ENCODE measurements around the gene CCDC38. TPM values are rescaled to one million over a fixed set of nuclear protein-coding genes. Genes with fewer than 3 reads are reported as not detected.

The CCDC38 gene
- total and polyA plus RNA-seq, 2 experiments from 2014 or later = not detected

GRCh38 chr12:95962222-95962621 lies 19.8 kb upstream of the CCDC38 start:
- H2AFZ ChIP-seq = no peak overlapping the region
- no peak overlapping the region for H3K27ac ChIP-seq
- TF ChIP-seq CTCF (IDR thresholded peaks at IDR 0.05; ENCODE audit: poor library complexity) (no peak), EZH2 (IDR thresholded peaks at IDR 0.05; ENCODE audit: borderline replicate concordance) (no peak), EZH2phosphoT487 (IDR thresholded peaks at IDR 0.05; ENCODE audit: low read depth, severe bottlenecking, unreplicated experiment) (no peak)
- no peaks in the 10 kb centered on the region for H3K4me1 ChIP-seq (ENCODE audit: insufficient read depth)
- DNase-seq (ENCODE audit: low spot score) = no peak
- H3K36me3 ChIP-seq (replicated peaks; ENCODE audit: insufficient read depth, low read depth) = no peaks in the 10 kb centered on the region
- H3K4me2 ChIP-seq = no peak overlapping the region
- H3K27me3 ChIP-seq = no peaks in the 10 kb centered on the region
- no peaks in the 10 kb centered on the region for H4K20me1 ChIP-seq (ENCODE audit: insufficient read depth, poor library complexity, severe bottlenecking)
- no peaks in the 10 kb centered on the region for H3K9me3 ChIP-seq (ENCODE audit: low read depth)
- 77% methylated on average over 7 of the region's 7 CpGs for WGBS (ENCODE audit: low lambda C conversion rate, missing lambda C conversion rate)
- H3K79me2 ChIP-seq = no peaks in the 10 kb centered on the region
- H3K9me2 ChIP-seq (replicated peaks; ENCODE audit: insufficient read depth) = no peaks in the 10 kb centered on the region
- no peak overlapping the region for H3K4me3 ChIP-seq

- no peaks in the 10 kb centered on the region for H3K79me2 ChIP-seq
- no peaks in the 10 kb centered on the region for H4K20me1 ChIP-seq (ENCODE audit: insufficient read depth, poor library complexity, severe bottlenecking)
- no peaks in the 10 kb centered on the region for H3K36me3 ChIP-seq (replicated peaks; ENCODE audit: insufficient read depth, low read depth)
- DNase-seq (ENCODE audit: low spot score) = no peak
- WGBS (ENCODE audit: low lambda C conversion rate, missing lambda C conversion rate) = 56% methylated on average over 5 of the region's 5 CpGs
- H3K9me3 ChIP-seq (ENCODE audit: low read depth) = no peaks in the 10 kb centered on the region
- H3K4me1 ChIP-seq (ENCODE audit: insufficient read depth) = no peaks in the 10 kb centered on the region
- no peak overlapping the region for H3K4me3 ChIP-seq
- TF ChIP-seq EZH2phosphoT487 (IDR thresholded peaks at IDR 0.05; ENCODE audit: low read depth, severe bottlenecking, unreplicated experiment) = no peak
- no peaks in the 10 kb centered on the region for H3K27me3 ChIP-seq
- H3K4me2 ChIP-seq = no peak overlapping the region
- H2AFZ ChIP-seq = no peak overlapping the region
- no peaks in the 10 kb centered on the region for H3K9me2 ChIP-seq (replicated peaks; ENCODE audit: insufficient read depth)
- no peak overlapping the region for H3K27ac ChIP-seq
These were observed 17.8 kb upstream of the CCDC38 start for GRCh38 chr12:95960241-95960640.

DNA sequence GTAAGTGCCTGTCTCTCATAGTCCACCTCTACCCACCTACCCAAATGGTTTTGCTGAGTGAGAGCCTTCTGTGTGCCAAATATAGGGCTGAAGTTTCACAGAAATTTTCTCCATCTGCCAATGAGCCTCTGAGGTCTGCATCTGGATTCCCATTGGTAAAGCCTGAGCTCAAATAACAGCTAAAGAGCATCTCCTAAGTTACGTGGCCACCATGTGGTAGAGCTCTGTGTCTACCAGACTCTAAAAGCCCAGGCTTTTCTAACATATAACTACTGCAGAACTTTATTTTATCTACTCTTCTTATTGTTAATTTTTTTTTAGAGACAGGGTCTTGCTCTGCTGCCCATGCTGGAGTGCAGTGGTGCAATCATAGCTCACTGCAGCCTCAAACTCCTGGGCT lies 16.7 kb upstream of the CCDC38 start:
- H3K4me3 ChIP-seq = no peak overlapping the region
- no peaks in the 10 kb centered on the region for H3K9me3 ChIP-seq (ENCODE audit: low read depth)
- H2AFZ ChIP-seq = no peak overlapping the region
- no peaks in the 10 kb centered on the region for H3K9me2 ChIP-seq (replicated peaks; ENCODE audit: insufficient read depth)
- H3K4me1 ChIP-seq (ENCODE audit: insufficient read depth) = no peaks in the 10 kb centered on the region
- no peaks in the 10 kb centered on the region for H3K36me3 ChIP-seq (replicated peaks; ENCODE audit: insufficient read depth, low read depth)
- 75% methylated on average over 1 of the region's 1 CpG for WGBS (ENCODE audit: low lambda C conversion rate, missing lambda C conversion rate)
- DNase-seq (ENCODE audit: low spot score) = no peak
- H3K79me2 ChIP-seq = no peaks in the 10 kb centered on the region
- TF ChIP-seq EZH2phosphoT487 (IDR thresholded peaks at IDR 0.05; ENCODE audit: low read depth, severe bottlenecking, unreplicated experiment) (no peak), EZH2 (IDR thresholded peaks at IDR 0.05; ENCODE audit: borderline replicate concordance) (no peak), CTCF (IDR thresholded peaks at IDR 0.05; ENCODE audit: poor library complexity) (peak; percentile 15)
- no peaks in the 10 kb centered on the region for H4K20me1 ChIP-seq (ENCODE audit: insufficient read depth, poor library complexity, severe bottlenecking)
- no peaks in the 10 kb centered on the region for H3K27me3 ChIP-seq
- H3K27ac ChIP-seq = no peak overlapping the region
- no peak overlapping the region for H3K4me2 ChIP-seq

GRCh38 chr12:95956557-95957145 lies 14.2 kb upstream of the CCDC38 start:
- DNase-seq (ENCODE audit: low spot score) = no peak
- Histone ChIP-seq H3K9me2 (replicated peaks; ENCODE audit: insufficient read depth) (no peaks in the 10 kb centered on the region), H2AFZ (no peak overlapping the region), H3K4me3 (no peak overlapping the region), H3K9me3 (ENCODE audit: low read depth) (no peaks in the 10 kb centered on the region), H3K4me1 (ENCODE audit: insufficient read depth) (no peaks in the 10 kb centered on the region), H3K36me3 (replicated peaks; ENCODE audit: insufficient read depth, low read depth) (no peaks in the 10 kb centered on the region), H3K4me2 (no peak overlapping the region), H3K79me2 (no peaks in the 10 kb centered on the region), H3K27ac (no peak overlapping the region), H4K20me1 (ENCODE audit: insufficient read depth, poor library complexity, severe bottlenecking) (no peaks in the 10 kb centered on the region), H3K27me3 (no peaks in the 10 kb centered on the region)
- 85% methylated on average over 27 of the region's 27 CpGs for WGBS (ENCODE audit: low lambda C conversion rate, missing lambda C conversion rate)
- TF ChIP-seq CTCF (IDR thresholded peaks at IDR 0.05; ENCODE audit: poor library complexity) (no peak), EZH2phosphoT487 (IDR thresholded peaks at IDR 0.05; ENCODE audit: low read depth, severe bottlenecking, unreplicated experiment) (no peak), EZH2 (IDR thresholded peaks at IDR 0.05; ENCODE audit: borderline replicate concordance) (no peak)

Data from hepatocyte (in vitro differentiated cells).